Lower lobe of right lung (tissue), 2 donors: ENCODE measurements around the gene MACROH2A1. TPM values are rescaled to one million over a fixed set of nuclear protein-coding genes. Genes with fewer than 3 reads are reported as not detected.

Source experiments
- ATAC-seq, 2 donors: fragments of 200-7000 bp; cut with Tn5 transposase; one replicate each; pipeline ENCODE4 v1.9.1; 2020 to 2022; ENCODE audit warnings: mild to moderate bottlenecking in 2 of 2, moderate library complexity in 2 of 2
- DNase-seq: peaks from one replicate; pipeline ENCODE4 v3.0.0-alpha.2; 2020
- H3K27ac ChIP-seq: fragments of 200-600 bp; one replicate; pipeline ENCODE4 v1.8.0; 2022
- H3K27me3 ChIP-seq: fragments of 200-600 bp; one replicate; pipeline ENCODE4 v1.8.0; 2022; ENCODE audit warnings: low read depth
- H3K36me3 ChIP-seq: fragments of 200-600 bp; one replicate; pipeline ENCODE4 v1.8.0; 2022; ENCODE audit warnings: mild to moderate bottlenecking
- H3K4me1 ChIP-seq: fragments of 200-600 bp; one replicate; pipeline ENCODE4 v1.8.0; 2022
- H3K4me3 ChIP-seq: fragments of 200-600 bp; one replicate; pipeline ENCODE4 v1.8.0; 2022; ENCODE audit warnings: mild to moderate bottlenecking
- H3K9me3 ChIP-seq: fragments of 200-600 bp; one replicate; pipeline ENCODE4 v1.8.0; 2022
- intact Hi-C: fragments of 100-400 bp; cut with DNase I; formaldehyde crosslinking; loops from one replicate; pipeline ENCODE4 v1.11.0; 2022
- total RNA-seq: library from RNA; stranded (reverse); fragmentation: NEBNext Ultra II Directional; extraction: Animal tissue kit (Norgen Biotek cat#: 25700); gene quantifications from one replicate; pipeline ENCODE4 v1.2.1, GENCODE V29; 2021
- TF ChIP-seq, protein P1 (sequence below): fragments of 200-600 bp; IDR thresholded peaks from one replicate; pipeline ENCODE4 v1.8.0; 2022; ENCODE audit warnings: antibody characterized with exemption, mild to moderate bottlenecking
- donor health status: DM: no; HTN: yes; CAD: no; lungs with severe emphysema.

Gene MACROH2A1
- total RNA-seq, 1 donor from 2014 or later: 258 TPM

DNA sequence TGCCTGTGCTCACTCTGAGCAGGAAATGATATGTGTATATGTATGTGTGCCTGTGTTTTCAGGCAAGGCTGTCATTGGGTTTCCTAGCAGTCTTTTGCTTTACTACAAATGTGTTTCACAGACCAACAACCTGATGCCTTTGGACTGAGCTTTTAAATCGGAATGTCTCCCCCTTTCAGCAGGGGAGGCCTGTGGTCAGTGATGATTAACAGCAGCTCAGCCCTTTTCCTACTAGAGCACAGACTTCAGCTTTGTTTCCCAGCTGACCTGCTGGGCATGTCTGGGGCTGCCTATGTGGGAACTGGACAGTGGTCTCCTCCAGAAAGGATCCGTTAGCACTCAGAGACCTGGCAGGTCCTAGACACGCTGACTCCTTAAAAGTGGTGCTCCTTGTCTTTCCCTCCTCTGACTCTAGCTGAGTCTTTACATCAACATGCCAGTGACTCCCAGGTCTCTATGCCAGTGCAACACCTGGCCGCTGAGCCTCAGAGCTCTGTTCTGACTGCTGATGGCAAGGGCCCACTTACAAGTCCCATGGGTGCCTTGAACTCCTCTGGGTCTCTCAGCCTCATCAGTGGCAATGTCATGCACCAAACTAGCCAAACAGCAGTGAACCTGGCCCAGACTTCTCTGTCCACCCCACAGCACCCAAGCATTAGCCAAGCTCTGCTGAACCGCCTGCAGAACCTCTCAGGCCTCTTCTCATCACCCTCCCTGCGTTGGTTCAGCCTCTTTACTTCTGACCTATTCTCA is 7.7 kb downstream of the MACROH2A1 start:
- Histone ChIP-seq H3K4me1 (peaks cover 94% of the 10 kb centered on the region), H3K27me3 (no peaks in the 10 kb centered on the region), H3K4me3 (no peak overlapping the region), H3K27ac (peak overlapping the region; percentile 47), H3K9me3 (no peaks in the 10 kb centered on the region), H3K36me3 (peaks cover 34% of the 10 kb centered on the region)
- TF ChIP-seq, protein P1, sequence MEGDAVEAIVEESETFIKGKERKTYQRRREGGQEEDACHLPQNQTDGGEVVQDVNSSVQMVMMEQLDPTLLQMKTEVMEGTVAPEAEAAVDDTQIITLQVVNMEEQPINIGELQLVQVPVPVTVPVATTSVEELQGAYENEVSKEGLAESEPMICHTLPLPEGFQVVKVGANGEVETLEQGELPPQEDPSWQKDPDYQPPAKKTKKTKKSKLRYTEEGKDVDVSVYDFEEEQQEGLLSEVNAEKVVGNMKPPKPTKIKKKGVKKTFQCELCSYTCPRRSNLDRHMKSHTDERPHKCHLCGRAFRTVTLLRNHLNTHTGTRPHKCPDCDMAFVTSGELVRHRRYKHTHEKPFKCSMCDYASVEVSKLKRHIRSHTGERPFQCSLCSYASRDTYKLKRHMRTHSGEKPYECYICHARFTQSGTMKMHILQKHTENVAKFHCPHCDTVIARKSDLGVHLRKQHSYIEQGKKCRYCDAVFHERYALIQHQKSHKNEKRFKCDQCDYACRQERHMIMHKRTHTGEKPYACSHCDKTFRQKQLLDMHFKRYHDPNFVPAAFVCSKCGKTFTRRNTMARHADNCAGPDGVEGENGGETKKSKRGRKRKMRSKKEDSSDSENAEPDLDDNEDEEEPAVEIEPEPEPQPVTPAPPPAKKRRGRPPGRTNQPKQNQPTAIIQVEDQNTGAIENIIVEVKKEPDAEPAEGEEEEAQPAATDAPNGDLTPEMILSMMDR: no peak
- ATAC-seq (no peak), DNase-seq (no peak)
- intact Hi-C loops: no loop called here

DNA sequence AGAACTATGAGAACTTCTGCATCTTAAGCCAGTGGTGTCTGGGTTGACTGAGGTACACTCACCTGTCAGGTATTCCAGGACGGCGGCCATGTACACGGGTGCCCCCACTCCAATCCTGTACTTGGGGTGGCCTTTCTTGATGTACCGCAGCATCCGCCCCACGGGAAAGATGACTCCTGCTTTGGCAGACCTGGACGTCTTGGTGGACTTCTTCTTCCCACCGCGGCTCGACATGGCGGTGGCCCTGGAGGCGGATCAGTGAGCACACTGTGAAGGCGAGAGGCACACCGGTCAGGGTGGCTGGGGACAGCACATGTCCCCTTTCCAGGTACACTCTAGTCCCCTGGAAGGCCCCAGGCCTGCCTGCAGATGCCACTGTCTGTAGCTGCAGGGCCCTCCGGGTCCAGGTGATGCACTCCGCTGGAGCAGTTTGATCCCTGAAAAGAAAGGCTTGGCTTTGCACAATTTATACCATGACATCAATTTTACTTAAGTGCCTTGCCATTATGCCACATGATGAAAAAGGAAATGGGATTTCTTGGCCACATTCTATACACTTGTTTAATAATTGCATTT is 10.1 kb downstream of the MACROH2A1 start:
- ATAC-seq (no peak), DNase-seq (no peak)
- H3K27me3 ChIP-seq: no peaks in the 10 kb centered on the region
- no peak overlapping the region for H3K27ac ChIP-seq
- intact Hi-C loops: no loop called here
- TF ChIP-seq, protein P1: no peak
- H3K4me1 ChIP-seq: peaks cover 94% of the 10 kb centered on the region
- peaks cover 57% of the 10 kb centered on the region for H3K36me3 ChIP-seq
- no peaks in the 10 kb centered on the region for H3K9me3 ChIP-seq
- no peak overlapping the region for H3K4me3 ChIP-seq

DNA sequence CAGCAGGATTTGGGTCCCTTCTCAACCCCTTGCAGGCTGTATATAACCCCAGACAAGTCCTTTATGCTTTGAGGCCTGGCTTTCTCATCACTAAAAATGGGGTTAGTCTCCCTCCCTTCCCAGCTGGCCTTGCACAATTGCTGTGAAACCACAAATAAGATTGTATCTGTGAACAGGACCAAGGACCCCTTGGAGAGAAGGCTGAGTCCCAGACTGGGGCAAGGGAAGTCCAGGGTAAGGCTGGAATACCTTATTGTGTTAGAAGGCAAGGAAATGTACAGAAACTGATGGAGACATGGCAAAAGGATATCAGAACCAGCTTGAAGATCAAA is 11.4 kb downstream of the MACROH2A1 start:
- DNase-seq: no peak
- intact Hi-C loops: no loop called here
- Histone ChIP-seq H3K4me3 (no peak overlapping the region), H3K36me3 (peaks cover 65% of the 10 kb centered on the region), H3K27ac (peak overlapping the region; percentile 74), H3K27me3 (no peaks in the 10 kb centered on the region), H3K4me1 (peaks cover 83% of the 10 kb centered on the region), H3K9me3 (no peaks in the 10 kb centered on the region)
- no peak for ATAC-seq
- TF ChIP-seq, protein P1: no peak

DNA sequence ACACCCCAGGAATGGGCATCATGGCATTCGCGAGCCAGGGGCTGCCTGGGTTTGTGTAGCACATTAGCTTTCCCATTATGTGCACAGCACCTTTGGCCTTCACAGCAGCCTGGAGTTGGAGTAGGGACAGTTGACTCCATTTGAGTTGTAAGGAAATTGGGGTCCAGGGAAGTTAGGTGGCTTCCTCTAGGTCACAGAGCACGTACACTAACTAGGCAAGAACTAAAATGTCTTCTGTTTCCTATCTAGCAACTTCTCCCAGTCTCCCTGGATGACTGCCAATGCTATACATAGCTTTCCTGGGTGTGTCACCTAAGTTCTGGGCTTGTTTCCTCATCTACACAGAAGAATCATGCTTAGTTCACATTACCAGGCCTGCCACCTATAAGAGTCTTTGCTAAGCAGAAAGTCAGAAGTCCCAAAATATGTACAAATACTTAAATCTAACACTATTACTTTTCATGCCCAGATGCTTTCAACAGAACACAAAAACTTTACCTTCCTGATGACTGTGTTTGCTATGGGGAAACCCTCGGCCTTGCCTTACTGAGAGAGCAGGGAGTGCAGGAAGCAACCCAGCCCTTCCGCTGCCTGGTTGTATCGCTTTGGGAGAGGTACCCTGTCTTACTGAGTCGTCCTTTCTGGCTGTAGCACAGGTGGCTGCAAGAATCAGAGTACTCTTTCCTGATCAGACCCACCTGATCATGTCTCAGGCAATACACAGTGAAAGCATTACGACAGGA is 12.0 kb downstream of the MACROH2A1 start:
- DNase-seq (peak; percentile 61), ATAC-seq (peak; percentile 69 to 71)
- TF ChIP-seq, protein P1: no peak
- intact Hi-C loops: no loop called here
- no peaks in the 10 kb centered on the region for H3K27me3 ChIP-seq
- H3K36me3 ChIP-seq: peaks cover 69% of the 10 kb centered on the region
- H3K4me1 ChIP-seq: peaks cover 81% of the 10 kb centered on the region
- H3K27ac ChIP-seq: peak overlapping the region; percentile 74
- H3K9me3 ChIP-seq: no peaks in the 10 kb centered on the region
- H3K4me3 ChIP-seq: no peak overlapping the region

DNA sequence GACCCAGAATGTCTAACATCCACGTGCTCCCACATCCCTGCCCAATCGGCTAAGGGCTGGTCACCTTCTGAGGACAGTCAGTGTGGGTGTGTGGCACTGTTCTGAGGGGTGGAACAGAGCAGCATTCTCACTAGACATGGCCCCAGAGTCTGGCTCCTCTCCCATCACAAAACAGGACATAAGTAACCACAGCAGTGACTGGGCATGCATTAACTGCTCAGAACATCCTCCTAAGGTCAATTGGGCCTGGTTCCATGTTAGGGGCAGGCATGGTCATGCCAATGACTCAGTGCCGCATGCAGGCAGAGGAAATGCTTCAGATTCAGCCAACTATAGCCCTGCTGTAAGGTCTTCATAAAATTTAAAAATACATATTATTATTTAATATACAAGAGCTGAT is 12.9 kb downstream of the MACROH2A1 start:
- Histone ChIP-seq H3K4me1 (peaks cover 75% of the 10 kb centered on the region), H3K9me3 (no peaks in the 10 kb centered on the region), H3K27ac (peak overlapping the region; percentile 74), H3K36me3 (peaks cover 78% of the 10 kb centered on the region), H3K27me3 (no peaks in the 10 kb centered on the region), H3K4me3 (no peak overlapping the region)
- TF ChIP-seq, protein P1: no peak
- ATAC-seq (peak; percentile 15 to 36), DNase-seq (no peak)
- intact Hi-C loops: no loop called here
